NCI-H2107 treated with DMSO at 0.1 percent for 48 hours (cell line): Measurements from ENCODE around the gene NBPF11.
"Not testable (repeated sequence)": the region's sequence is repeated elsewhere in the genome, so short reads cannot be mapped to it uniquely, and the experiment has no call there.

Experiments
- DNase-seq: peaks from one replicate; lab custom pipeline; 2025; ENCODE audit not compliant: unreplicated experiment; lab: John Stamatoyannopoulos, UW

The NBPF11 gene, protein sequence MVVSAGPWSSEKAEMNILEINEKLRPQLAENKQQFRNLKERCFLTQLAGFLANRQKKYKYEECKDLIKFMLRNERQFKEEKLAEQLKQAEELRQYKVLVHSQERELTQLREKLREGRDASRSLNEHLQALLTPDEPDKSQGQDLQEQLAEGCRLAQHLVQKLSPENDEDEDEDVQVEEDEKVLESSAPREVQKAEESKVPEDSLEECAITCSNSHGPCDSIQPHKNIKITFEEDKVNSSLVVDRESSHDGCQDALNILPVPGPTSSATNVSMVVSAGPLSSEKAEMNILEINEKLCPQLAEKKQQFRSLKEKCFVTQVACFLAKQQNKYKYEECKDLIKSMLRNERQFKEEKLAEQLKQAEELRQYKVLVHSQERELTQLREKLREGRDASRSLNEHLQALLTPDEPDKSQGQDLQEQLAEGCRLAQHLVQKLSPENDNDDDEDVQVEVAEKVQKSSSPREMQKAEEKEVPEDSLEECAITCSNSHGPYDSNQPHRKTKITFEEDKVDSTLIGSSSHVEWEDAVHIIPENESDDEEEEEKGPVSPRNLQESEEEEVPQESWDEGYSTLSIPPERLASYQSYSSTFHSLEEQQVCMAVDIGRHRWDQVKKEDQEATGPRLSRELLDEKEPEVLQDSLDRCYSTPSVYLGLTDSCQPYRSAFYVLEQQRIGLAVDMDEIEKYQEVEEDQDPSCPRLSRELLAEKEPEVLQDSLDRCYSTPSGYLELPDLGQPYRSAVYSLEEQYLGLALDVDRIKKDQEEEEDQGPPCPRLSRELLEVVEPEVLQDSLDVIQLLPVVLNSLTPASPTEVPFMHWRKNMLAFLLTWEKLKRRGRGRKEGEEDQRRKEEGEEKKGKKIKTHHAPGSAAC

DNA sequence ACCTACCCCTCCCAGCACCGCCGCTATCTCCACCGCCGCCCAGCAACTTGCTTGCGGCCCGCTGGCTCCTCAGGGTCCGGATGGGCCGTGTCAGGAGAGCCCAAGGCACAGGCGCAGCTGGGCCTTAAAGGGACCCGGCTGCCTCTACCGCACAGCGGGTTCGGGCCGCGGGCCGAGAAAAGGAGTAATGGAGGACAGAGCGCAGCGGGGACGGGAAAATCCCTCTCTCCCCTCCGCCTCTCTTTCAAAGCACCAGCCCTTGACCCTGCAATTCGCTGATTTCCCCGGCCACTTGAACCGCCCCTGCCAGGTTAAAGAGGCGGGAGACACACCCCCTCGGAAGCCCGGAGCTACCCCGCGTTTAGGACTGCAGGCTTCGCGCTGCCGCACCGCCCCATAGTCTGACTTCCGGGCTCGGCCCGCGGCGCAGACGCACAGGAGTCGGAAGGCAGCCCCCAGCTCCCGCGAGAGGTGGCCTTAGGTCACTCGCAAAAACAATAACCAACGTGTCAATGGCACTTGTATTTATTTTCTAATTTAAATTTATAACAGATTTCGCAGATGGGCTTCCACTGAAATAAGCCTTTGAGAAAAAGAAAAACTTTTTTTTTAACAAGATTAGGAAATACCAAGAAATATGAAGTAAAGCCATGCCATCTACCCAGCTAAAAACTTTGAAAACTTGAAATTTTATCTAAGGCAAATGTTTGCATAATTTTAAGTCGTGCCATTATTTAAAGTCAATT lies at the start of gene NBPF11:
Gene NBPF11, minus strand, starts transcription at position 371 of the 746 bp plus-strand sequence. CDS start 25,278 bp downstream, outside the sequence.
- peak; percentile 61 for DNase-seq

DNA sequence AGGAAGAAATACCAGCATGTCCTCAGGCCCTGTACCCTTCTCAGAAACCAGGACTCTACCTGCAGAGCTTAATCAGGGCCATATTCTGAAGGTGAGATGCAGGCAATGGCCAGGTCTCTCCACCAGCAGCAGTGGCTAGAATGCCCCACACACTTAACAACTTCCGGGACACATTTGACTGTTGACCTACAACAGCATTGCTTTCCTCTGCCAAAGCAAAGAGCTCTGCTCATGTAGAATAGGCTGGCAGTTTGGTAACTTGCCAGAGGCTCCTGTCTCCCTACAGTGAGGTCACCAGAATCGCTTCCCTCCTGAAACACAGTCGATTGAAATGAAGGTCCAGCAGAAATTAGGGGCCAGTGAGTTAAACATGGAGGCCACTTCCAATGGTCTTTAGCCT lies 45.3 kb upstream of the NBPF11 start:
- not testable (repeated sequence) for DNase-seq

DNA sequence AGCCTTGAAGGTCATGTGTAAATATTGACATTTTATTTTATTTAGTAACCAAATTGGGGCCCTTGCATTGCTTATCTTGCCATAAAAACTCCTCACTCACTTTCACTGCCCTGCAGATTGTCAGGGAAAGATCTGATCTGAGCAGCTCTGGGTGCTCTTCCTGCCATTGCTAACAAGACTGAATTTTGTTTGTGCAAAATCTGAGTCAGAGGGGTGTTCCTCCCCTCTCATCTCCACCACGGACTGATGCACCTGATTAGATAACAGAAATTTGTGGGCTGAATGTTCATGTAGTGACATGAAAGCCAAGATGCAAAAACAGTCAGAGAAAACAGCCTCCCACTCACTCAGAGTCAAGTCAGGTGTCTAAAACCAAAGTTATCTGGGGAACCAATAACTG lies 44.9 kb upstream of the NBPF11 start:
- not testable (repeated sequence) for DNase-seq

DNA sequence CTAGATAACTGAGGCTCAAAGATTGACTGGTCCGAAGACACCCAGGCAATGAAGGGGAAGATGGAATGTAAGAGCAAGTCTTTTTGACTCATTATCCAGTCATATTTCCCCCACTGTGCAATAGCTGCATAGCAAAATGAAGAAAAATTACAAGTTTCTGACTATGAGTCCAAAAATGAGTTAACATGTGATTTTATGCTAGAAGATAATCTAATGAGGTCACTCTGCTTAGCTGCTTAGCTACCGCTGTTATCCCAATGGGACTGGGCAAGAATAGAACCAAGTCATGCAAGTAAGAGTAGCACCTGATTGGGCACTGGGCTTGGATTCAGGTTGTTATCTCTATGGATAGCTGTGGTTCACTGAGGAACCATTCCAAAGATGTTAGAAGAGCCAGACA lies 43.0 kb upstream of the NBPF11 start:
- DNase-seq, result not testable (repeated sequence)

DNA sequence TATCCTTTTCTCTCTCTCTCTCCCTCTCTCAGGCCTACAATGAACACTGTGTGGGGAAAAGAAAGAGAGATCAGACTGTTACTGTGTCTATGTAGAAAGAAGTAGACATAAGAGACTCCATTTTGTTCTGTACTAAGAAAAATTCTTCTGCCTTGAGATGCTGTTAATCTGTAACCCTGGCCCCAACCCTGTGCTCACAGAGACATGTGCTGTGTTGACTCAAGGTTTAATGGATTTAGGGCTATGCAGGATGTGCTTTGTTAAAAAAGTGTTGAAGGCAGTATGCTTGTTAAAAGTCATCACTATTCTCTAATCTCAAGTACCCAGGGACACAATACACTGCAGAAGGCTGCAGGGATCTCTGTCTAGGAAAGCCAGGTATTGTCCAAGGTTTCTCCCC lies 36.7 kb upstream of the NBPF11 start:
- DNase-seq, result not testable (repeated sequence)

DNA sequence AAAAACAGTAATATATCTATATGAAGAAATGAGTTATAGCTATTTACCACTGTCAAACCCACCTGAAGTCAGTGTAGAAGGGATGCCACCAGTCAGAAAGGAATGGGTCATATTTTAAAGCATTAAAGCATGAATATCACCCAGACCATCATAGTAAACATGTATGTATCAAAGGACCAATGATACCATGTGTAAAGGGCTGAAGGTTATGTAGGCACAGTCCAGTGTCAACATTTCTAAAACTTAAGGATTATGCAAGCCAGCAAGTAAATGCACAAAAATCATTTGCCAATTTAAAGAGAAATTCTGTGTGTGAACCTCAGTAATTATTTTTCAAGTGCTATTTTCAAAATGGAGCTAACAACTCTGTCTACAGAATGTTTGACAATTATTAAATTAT lies 26.6 kb upstream of the NBPF11 start:
- DNase-seq, result not testable (repeated sequence)

DNA sequence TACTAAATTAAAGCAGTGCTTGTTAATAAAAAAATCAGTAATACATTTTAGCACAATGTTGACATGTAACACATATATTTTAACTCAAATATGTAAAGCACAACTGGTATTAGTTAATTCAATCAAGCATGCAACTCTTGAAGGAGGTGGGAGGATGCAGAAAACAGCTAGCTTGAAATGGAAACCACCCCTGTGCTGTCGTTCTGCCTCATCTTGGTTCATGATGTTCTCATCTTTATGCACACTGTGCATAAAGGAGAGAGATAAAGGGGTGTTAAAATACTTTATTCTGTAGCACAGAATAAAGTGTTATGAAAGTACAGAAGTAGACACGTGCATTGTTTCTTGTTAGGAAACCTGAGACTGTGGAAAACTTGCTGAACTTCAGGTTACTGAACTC lies 23.3 kb upstream of the NBPF11 start:
- not testable (repeated sequence) for DNase-seq

DNA sequence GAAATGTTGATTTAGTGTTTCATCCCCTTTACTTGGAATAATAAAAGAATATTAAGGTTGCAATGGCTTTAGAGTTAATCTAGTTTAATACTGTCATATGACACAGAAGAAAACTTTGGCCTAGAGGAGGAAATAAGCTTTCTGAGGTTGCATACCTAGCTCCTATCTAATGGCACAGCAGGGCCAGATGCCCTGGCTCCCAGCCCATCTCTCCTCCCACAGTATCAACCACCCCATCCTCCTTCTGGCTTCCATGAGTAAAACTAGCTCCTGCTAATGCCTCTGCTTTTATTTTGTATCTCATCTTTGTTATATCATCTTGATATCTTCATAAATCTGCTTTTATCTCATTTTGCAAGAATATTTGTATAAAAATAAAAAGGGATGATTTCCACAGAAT lies 19.9 kb upstream of the NBPF11 start:
- not testable (repeated sequence) for DNase-seq

DNA sequence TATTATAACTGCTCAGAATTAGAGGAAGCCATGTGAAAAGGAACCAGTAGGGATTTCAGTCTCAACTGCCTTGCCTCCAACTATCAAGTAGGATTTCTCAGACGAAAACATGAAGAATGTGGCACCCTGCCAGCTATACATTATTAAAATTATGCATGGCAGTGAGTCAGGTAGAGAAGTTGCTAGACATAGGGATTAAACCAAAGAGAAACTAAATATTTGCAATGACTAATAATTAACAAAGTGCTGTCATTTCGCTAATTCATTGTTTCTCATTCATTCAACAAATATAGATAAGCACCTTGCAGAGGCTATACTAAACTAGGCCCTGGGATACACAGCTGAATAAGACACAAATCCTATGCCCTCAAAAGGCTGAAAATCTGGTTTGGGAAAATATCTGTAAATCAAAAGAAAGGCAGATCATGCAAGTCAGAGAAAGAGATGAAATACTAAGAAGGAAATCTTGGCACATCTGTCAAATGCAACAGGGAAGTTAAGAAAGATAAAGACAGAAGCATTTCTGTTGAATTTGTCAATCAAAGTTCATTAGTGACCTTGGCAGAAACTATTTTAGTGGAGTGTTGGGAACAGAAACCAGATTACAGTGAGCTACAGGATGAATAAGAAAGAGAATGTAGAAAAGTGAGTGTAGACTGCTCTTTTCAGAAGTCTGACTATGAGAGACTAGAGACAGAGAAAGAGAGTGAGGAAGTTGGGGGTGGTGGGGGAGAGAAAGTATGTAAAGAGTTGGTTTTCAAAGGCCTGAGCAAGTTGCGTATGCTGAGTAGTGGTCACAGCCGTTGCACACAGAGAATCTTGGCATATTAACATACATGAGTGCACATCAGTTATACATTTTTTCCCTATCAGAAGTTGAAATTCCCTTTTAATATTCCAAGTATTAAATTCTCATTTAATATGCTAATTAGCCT lies 14.7 kb upstream of the NBPF11 start:
- DNase-seq, result no peak

DNA sequence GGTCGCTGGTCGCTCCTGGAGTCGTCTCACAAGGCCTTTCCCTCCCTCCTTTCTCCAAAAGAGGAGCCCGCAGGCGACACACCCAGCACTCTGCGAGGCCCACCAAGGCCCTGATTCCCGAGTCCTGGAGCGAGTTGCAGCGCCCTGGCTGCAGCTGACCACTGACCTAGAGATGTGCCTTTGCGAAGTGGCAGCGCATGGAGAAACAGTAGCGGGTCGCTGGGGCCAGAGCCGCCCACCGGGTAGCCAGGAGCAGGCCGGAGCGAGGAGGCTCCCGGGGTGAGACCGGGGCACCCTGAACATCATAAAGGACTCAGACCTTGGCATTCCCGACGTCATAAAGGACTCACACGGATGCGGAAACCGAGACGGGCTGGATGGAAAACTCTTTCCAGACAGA lies 10.3 kb upstream of the NBPF11 start:
- no peak for DNase-seq

DNA sequence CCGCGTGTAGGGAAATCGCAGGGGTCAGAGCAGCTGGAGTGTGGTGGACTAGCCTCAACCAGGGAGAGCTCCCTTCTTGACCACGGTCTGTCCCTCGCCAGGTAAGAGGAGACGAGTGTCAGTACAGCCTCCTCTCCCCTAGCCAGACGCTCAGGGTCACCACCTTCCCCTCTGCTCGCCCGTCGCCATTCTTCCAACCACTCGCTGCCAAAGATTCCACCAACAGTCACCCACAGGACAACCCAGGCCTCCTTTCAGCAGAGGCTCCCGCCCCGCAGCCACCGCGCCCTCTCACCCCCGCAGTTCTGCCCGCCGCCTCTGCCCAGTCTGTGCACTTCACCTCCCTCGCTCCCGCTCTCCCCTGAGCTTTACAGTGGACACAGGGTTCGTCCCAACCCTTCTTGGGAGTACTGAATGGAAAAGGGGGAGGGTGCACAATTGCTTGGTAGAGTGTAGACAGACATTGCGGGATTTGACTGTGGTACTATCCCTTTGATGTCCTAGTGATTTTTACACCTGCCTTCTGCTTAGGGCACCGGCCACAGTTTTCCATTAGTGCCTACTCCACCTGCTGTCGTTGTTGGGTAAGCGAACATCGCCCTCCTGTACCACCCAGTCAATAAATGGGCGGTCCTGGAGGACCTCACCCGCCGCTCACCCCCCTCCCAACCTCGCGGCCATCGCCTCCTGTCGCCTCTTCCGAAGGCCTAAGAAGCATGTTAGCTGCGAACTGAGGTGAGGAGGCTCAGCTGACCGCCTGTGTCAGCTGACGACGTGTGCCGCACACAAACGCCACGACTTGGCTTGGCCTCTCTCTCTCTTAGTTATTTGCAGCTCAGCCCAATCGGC lies 9.2 kb upstream of the NBPF11 start:
- DNase-seq, result no peak

DNA sequence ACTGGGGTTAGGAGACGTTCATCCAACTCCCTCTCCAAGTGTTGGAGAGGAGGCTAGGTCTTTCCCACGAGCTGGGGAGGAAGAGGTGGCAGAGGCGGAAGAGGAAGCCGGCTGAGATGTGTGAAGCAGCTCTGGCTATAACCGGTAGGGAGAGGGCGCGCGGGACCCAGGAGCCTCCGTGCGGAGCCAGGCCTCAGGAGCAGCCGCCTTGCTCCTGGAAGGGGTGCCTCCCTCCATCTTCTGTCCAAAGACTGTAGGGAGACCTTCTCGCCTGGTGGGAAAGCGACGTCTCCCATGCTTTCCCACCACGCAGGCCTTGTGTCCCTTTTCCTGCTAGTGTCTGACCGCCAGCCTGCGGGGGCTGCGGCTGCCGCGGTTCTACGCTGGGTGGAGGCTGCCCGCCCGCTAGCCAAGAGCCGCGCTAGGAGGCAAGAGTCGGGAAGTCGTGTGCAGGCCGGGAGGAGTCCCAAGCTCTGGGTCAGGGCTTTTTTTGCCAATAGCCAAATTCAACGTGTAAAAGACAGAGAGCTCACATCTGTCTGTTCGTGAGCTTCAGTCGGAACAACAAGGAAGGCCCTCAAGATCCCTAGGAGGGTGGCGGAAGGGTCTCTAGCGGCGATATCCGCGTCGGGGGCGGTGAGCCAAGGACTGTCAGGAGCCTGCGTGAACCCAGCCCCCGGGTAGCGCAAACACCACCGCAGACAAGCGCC lies 8.4 kb upstream of the NBPF11 start:
- DNase-seq, result no peak

DNA sequence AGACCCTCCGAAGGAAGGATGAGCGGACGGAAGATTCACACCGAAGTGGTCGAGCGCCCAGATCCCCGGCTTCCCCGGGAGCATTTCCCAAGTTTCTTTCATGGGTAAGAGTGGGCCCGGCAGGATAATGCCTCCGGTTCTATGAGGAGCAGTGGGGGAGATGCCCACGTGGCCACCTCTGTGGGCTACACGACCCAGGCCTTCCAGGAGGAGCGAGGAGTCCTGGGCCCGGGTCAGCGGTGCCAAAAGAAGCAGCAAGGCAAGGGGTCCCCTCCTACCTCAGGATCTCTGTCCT lies 7.9 kb upstream of the NBPF11 start:
- no peak for DNase-seq

DNA sequence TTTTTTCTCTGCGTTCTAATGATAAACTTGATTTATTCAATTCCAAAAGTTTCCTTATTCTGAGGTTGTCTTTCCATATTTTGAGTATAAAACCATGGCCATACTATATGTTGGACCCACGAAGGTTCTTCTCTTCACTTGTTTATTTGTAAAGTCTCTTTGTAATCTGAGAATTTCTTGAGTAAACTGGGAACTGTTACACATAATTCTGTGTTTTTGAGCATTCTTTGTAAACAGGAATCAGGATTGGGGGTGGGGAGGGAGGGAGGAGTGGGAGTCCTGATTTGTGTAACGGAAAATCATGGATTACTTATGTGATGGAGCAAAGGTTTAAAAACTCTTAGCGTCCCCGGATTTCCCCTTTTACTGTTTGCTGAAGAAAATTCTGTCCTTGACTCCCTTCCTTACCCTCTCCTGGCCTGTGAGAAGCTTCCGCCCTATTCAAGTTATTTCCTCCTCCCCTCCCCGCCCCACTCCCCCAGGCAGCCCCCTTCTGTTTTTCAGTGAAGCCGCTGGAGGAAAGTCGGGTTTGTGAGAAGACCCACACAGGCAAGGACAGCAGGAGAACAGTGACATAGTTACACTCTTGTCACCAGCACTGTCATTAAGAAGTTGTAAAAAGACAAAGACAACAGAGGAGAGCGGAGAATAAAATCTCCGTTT lies 6.4 kb upstream of the NBPF11 start:
- DNase-seq, result no peak

DNA sequence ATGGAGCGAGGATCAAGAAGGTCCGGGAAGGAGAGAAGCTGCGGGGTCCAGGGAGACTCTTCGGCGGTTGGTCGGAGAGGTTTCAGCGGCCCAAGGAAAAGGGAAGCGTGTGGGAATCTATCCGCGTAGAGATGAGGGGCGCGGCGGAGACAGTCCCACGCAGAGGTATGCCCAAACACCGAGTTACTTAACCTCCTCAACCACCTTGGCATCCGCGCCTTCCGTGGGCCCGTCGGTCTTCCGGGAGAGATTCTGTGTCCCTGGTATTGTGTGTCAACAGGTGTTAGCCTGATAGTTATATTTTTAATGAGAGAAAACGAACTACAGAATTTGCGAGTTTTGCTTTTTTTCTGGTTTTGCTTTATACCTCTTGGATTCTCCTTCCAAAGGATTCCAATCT lies 5.7 kb upstream of the NBPF11 start:
- not testable (repeated sequence) for DNase-seq

DNA sequence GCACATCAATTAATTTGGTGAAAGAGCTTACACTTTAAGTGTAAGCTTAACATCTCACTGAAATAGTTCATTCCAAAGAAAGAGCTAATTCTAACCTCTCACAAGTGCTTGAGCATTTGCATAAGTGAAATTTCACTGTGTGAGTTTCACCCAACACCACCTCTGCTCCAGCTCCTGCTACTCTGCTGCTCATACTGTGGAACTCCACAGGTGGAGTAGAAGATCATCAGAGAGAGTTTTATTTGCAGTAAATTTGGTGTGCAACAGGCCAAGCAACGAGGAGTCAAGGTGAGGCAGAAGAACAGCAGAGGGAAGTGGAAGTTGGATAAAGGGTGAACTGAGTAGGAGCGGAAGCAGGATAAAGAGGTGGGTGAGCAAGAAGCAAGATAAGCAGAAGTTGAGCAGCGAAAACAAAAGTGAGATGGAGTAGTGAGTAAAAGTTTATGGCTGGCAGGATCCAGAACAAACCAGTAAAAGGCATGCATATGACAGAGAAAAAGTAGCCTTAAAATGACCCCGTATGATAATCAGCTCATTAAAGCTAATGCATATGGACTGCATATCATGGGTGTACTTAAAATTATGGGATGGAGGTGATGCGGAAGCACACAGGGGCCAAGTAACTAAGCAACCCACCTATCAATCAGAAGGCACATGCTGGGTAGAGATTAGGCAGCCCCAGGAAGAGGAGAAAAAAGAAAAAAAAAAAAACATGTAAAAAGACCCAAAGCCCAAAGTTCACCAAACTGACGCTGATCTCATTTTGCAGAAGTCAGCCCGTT lies 3.6 kb upstream of the NBPF11 start:
- not testable (repeated sequence) for DNase-seq

DNA sequence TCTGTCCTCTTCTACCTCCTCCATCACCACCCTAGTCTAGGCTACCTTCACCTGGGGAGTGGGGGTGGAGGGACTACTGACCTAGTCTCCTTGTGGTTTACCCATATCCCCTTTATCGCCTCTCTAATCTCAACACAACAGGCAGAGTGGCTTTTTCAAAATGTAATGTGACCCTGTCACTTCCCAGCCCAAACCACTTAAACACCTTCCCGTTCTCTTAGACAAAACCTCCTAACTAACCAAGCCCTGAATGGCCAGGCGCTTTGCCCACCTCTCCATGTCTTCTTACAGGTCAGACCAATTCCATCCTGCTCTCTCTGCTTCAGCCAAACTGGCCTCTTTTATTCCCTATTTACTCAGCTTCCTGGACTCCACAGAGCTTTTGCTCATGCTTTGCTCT lies 714 bp upstream of the NBPF11 start:
- peak; percentile 22 for DNase-seq
